ENCODE results near the gene AKT1.

GRCh38 chr14:104794099-104794498 is 1.4 kb downstream of the AKT1 start:
- TF ChIP-seq CTCF (conservative IDR thresholded peaks at IDR 0.05) (no peak), ZFX (IDR thresholded peaks at IDR 0.05) (no peak)
